Stimulated activated CD8-positive, alpha-beta memory T cell treated with anti-CD3 and anti-CD28 coated beads, Interleukin-7, amount 100 ng/mL, for 24 hours (primary cell): ENCODE results near the gene SH3GLB2.
"Not testable (repeated sequence)": the region's sequence is repeated elsewhere in the genome, so short reads cannot be mapped to it uniquely, and the experiment has no call there.

Experiments used
- DNase-seq: peaks from one replicate; pipeline ENCODE4 v3.0.0-alpha.2; 2020; ENCODE audit warnings: low read depth

Gene SH3GLB2

DNA sequence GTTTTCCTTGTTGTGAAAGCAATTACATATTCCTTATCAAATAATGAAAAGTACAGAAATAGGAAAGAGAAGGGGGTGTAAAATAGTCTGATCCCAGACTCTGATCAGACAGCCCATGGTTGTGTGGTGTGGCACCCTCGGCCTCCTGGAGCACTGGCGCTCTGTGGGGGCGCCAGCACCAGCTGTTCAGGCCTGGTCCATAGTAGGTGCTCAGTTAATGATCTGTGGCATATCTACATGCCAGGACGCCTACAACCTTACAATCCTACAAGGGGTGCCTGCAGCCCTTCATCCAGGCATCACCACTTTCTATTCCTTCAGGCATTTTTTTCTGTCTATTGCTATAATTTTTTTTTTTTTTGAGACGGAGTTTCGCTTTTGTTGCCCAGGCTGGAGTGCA lies 24.9 kb upstream of the SH3GLB2 start:
- no peak for DNase-seq

DNA sequence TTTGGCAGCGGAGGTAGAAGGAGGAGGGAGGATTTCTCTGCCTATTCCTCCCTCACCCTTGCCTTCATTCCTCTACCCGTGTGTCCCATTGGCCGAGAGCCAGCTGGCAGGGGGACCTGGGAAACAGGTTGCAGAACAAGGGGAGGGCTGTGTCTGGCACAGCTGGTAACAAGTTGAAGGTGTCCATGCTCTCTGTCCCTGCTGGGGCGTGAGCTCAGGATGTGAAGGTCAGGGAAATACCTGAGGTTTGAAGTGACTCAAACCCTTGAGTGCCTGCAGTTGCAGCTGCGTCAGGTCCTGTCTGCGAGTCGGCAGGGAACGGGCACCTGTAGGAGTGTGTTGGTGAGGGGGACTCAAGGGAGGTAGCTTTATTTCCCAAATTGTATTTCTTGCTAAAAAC lies 24.5 kb upstream of the SH3GLB2 start:
- no peak for DNase-seq

DNA sequence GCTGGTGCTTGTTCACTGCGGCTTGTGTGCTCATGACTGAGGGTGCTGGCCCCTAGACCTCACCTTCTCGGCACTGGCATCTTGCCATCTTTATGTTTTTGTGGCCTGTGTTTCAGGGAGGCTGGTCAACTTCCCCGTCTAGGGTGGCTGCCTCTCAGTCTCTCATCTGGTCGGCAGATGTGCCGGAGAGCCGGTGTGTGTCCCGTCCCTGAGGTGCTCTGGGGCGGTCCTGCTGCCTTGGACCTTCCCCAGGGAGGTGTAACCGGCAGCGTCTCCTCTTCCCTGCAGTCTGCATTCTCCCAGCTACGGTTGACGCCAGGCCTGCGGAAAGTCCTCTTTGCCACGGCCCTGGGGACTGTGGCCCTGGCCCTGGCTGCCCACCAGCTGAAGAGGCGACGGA lies 13.9 kb upstream of the SH3GLB2 start:
- no peak for DNase-seq

DNA sequence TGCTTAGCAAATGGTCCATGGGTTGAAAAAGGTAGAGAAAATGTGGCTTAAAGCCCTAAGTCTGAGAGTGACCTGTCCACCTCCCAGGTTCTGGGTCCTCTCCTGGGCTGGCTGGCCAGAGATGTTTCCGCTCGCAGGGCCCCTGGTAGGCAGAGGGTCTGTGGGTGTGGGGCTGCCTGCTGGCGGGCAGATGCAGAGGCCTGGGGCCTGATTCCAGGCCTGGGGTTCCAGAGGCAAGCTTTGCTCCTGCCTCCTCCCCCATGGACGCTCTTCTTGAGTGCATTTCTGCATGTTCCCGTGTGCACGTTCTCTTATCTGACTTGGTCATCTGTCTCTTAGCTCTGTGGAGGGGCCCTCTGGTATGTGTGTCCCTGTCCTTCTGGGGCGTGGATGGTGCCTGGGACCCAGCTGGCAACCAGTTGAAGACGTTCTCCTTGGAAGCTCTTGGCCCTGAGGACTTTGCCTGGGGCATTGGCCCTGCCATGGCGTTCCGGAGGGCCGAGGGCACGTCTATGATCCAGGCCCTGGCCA lies 12.0 kb upstream of the SH3GLB2 start:
- DNase-seq = no peak

DNA sequence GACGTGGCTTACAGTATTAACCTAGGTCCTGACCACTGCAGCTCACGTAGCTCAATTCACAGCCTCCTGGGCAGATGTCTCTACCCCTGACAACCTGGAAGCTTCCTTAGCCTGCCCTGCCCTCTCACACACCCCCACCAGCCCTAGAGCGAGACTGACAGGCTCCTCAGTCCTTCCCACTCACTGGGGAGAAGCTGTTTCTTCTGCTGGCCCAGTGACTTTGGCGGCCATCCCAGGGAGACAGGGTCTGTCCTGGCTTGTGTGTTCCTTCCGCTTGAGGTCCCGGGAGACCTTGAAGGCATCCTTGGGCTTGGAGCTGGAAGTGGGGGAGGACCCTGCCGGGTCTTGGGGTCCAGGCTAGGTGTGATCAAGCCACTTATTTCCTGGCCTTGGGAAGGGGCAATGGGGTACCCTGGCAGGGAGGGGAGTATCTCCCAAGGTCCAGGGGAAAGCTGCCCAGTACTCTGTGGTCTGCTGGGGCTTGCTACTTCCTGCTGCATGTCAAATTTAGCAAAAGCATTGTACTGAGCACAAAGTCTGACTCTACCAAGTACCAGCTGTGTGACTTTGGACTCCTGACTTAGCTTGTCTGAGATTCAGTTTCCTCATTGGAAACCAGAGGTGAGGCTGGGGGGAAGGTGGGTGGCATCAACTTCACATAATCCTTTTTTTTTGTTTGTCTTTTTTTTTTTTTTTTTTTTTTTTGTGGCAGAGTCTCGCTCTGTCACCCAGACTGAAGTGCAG lies 10.2 kb upstream of the SH3GLB2 start:
- no peak for DNase-seq

DNA sequence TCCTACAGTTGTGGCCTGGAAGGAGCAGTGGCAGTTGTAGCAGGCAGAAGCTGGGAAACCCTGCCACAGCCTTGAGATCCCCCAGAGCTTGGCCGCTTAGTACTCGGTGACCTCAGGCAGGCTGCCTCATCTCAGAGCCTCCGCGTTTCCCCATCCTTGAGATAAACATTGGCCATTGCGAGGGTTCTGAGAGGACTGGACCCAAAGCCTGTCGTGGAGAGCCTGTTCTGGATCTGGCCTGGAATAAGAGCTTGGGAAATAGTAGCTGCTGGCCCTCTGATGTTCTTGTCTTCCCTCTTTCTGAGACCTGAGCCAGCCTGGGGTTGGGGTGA lies 9.6 kb upstream of the SH3GLB2 start:
- DNase-seq = no peak

DNA sequence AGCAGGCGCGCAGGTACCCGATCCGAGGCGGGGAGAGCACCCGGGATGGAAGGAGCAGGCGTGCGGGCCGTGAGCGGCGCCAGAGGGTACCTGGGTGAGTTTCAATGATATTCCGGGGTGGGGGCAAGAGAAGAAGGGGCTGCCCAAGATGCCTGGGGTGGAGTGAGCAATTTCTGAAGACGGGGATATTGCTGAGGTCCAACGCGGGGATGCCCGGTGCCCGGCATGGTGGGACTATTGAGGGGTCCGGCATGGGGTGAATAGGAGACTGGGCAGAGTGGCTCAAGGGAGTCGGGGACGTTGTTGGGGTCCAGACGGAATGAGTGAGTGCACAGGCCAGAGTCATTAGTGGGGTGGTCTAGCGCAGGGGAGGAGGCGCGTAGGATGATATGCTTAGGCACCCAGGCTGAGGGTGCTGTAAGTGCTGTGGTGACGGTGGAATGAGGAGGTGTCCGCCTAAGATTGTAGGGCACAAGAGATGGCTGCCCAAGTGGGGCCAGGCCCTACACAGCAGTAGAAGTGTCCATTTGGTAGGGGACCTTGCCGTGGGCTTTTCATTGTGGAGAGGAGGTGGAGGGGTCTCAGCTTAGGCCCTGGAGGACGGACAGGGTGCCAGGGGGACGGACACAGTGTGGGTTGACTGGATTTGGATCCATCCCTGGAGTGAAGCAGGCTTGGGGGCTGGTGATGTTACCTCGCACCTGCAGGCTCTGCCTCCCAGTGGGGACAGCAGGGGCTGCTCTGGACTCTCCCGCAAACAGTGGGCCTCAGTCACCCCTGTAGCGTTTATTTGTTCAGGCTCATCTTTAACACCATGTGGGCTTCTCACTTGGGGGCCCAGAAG lies 9.0 kb upstream of the SH3GLB2 start:
- no peak for DNase-seq

DNA sequence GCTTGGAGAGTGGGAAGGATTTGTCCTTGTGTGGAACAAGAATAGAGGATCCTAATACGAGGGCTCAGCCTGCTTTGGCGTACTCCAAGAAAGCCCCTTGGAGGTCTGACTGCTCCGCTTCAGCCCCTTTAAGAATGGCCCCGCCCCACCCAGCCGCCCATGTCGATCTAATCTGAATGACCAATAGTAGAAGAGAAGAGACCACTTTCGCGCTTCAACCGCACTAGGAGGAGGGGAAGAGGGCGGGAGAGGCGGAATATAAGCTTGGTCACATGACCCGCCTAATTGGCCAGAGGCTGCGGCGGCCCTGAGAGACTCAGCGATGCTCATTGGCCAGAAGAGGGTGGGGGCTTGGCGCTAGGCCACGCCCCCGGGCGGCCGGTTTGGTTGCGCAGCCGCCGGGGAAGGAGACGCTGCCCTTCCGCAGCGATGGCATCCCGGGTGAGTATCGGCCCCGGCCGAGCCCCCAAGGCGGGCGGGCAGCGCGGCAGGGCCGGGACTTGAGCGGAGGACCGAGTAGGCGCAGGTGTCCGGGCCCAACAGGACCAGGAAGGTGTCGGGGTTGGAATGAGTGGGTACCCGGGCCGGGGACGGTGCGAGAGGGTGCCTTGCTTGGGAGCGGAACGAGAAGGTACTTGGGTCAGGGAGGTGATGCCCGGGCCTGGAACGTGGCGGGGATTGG lies 8.3 kb upstream of the SH3GLB2 start, which contains the start of gene MIGA2:
Gene MIGA2 (plus strand): TSS at position 386 of the 682 bp plus-strand sequence. CDS start 3,969 bp downstream, outside the sequence.
- peak; percentile 88 for DNase-seq

DNA sequence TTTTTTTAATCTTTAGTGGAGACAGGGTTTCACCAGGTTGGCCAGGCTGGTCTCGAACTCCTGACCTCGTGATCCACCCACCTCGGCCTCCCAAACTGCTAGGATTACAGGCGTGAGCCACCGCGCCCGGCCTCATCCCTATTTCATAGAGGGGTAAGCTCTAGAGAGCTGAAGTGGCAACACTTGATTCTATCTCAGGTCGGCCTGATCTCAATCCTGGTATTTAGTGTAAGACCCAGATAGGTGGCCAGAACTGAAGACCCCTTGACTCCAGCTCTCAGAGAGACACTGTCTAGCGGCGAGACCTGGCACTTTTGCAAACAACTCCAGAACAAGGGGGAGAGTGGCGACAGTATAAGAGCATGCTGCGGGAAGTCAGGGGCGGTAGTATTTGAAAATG lies 7.7 kb upstream of the SH3GLB2 start:
- not testable (repeated sequence) for DNase-seq

DNA sequence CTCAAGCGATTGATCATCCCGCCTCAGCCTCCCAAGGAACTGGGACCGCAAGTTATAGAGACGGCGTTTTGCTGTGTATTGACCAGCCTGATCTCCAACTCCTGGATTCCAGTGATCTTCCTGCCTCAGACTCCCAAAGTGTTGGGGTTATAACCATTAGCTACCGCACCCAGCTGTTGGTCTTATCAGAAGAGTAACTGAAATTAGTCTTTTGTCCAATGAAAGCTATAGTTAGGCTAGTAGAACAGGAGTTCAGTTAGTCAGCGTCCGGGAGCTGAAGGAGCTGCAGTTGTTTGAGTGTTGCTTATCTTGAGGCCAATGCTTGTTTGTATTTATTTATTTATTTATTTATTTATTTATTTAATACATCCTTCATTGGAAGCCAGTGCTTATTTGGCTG lies 5.1 kb upstream of the SH3GLB2 start:
- DNase-seq = no peak

DNA sequence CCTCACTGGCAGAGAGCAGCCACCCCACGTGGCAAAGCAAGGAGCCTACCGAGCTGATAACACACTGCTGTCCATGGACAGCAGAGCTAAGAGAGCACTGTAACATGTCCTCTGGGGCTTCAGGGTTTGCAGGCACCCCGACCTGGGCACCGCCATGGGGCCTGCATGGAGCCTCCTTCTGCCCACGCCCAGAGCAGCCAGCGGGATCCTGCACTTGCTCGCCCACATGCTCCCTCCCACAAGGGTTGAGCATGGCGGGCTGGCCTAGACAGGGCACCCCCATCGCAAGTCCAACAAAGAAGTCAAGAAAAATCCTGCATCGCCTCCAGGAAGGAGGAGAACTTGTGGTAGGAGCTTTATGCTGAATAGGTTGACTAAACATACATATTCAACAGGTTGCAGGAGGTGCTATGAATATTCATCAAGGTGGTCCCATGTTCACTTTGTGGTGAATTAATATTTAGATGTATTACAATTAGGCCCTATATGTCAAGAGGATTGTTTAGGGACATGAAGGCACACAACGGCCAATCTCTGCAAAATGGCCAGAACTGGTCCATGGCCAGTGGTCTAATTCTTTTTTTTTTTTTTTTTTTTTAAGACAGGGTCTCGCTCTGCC lies 4.5 kb upstream of the SH3GLB2 start:
- DNase-seq = no peak

DNA sequence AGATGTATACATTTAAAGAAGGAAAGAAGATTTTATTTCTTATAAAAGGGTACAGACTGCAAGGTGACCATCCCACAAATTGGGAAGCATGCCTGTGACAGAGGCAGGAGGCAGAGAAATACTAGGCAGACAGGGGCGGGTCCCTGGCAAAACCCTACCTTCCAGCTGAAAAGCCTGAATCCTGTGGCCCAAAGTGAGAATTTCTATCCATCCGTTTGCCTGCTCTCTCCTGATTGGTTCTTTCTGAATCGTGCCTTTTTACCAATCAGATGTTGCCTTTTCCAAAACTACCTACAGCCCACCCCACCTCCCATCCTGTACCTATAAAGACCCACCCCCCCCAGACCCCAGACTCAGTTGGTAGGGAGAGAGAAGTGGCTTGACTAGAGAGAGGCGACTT lies 3.4 kb upstream of the SH3GLB2 start:
- no peak for DNase-seq

DNA sequence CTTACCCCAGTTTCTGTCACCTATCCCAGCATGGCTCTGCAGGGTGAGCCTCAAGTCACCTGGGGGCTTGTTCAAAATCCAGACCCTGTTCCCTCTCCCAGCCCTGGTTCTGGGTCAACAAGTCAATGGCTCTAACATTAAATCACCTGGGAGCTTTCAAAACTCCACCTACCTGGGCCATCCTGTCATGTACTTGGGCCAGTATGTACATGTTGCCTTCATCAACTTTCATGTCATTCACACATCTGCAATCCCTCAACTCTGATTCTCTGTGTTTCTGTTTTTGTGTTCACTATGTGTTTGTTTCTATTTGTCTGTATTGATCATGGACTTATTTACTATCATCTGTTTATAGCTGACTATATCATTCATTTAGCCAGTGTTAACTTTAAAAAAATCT lies 2.1 kb upstream of the SH3GLB2 start:
- no peak for DNase-seq

DNA sequence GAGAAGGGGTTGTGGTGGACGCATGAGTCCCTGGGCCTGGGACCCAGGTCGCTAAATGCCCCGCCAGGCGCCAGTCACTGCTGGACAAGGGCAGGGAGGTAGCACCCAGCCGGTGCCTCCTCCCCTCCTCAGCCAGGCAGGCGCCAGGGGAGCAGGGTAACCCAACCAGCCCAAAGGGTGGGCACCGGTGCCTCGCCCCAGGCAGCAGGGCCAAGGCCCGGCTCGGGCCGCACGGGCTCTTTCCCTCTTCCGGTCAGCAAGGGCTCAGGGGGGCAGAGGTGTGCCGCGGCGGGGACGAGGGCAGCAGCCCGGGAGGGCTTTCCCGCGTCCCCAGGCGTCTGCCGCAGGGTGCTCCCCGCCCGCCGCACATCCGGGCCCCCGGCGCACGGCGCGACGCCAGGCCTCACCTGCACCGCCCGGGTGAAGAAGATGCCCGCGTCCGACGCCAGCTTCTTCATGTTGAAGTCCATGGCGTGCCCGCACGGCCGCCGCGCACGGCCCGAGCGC lies 393 bp downstream of the SH3GLB2 start:
- DNase-seq = peak; percentile 19

DNA sequence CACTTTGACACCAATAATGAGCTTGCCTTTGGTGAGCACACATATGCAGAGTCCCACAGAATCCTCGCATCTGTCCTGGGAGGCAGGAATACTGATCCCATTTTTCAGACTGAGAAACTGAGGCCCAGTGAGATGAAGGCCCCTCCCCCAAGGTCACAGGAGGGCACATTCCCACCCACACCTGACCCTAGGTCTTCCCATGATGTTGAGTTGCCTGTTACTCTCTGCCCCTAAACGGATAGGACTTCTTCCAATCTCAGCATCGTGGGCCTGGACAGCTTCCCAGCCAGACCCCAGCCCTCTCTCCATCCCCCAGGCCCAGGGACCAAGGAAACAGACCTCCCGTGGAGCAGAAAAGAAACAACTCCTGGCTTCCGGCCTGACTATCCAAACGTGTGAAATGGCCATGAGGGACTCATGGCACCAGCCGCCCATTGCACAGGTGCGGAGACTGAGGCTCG lies 877 bp downstream of the SH3GLB2 start:
- DNase-seq = no peak

DNA sequence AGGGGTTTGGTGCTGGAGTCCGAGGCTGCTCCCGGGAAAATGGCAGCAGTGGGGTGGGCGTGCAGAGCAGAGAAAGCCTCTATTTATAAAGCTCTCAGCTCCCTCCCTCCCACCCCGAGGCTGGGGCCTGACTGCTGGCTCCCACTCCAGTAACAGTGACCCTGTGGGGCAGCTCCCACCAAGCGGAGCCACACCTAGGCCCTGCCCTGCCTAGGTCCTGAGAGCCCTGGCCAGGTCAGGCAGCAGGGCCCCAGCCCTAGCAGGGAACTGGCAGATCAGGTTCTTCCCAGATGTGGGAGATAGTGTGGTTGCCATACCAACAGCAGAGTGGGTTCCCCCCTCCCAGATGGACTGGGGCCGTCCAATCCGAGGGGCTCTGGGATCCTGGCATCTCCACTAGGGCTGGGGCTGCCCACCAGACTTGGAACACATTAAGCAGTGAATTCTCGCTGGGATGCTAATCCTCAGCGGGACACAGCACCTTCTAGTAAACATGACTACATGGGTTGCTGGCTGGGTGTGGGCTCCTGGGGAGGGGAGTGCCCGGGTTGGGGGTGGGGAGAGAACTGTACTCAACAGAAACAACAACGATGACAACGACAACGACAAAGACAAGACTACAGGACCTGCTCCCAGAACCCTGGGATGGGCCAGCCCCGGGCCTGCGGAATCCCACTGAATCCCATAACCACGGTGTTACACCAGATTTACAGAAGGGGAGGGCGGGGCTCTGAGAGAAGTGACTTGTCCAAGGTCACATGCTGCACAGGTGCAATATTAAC lies 1.5 kb downstream of the SH3GLB2 start:
- DNase-seq = no peak

DNA sequence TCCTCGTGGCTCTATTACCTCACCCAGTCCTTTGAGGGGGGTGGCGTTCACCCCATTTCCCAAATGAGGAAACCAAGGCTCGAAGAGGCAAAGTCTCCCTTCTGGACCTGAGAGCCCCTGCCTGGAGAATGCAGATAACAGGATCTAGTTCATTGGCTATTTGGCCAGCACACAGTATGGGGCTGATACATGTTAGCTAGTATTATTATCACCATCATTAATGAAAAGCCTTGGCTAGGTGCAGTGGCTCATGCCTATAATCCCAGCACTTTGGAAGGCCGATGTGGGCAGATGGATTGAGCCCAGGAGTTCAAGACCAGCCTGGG lies 4.3 kb downstream of the SH3GLB2 start:
- no peak for DNase-seq

DNA sequence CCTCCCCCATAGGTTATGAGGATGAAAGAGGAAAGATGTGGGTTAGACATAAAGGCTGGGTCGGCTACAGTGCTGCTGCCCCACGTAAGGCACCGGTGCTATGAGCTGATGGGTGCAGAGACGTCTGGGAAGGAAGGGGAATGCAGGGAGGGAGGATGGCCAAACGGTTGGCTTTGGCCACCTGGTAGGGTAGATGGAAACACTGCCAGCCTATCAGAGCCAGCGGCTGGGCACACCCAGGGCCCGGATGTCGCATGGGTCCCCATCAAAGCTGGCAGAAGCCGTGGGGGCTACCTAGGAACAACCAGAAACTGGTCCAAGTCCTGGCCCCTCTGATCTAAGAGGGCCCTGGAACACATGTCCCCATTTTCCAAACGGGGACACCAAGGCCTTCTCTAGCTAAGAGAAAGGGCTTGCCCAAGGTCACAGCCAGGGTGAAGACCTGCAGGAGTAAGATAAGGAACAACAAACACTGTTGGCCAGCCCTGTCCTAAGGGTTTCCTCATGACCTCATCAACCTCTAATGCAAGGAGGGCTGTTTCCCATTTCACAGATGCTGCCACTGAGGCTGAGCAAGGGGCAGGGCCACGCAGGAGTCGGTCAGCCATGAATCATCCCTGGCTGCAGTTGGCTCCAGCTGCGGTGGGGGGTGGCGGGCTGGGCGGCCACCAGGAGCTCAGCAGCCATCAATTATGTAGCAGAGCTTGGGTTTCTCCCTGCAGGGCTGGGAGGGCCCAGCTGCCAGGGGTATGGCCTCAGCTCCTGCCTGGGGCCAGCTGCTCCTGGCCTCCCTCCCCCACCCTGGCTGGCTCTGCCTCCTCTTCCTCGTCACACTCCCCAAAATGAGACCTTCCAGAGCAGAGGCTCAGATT lies 4.9 kb downstream of the SH3GLB2 start:
- no peak for DNase-seq

DNA sequence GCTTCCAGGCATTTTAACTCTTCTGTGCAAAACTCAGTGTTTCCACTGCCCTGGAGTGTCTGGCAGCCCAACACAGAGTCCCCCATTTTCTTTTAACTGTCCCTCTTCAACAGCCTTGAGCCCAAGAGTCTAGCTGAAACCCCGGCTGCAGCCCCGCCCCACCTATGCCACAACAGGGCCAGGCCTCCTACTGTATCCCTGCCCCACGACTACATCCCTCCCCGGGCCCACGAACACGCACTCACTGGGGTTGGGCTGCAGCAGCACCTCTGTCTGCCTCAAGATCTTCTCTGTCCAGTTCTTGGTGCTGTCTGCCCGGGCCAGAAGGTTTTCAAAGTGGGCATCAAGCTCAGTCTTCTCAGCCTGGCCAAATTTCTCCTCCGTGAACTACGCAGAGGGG lies 6.1 kb downstream of the SH3GLB2 start:
- DNase-seq = no peak

DNA sequence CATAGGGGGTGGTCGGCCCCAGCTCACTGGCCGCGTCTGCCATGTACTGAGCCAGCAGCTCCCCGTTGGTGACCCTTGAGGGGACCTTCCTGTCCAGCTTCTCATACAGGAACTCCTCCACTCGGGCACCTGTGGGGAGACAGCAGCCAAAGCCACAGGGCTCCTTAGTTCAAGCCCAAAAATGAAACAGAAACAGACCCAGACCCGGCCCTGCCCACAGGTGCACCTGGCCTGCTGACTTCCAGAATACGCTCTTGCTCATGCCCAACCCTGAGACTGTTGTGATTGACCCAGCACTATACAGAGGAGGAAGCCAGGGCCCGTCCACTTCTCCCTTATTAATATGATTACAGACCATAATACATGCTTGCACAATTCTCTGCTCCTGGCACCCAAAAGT lies 7.0 kb downstream of the SH3GLB2 start:
- no peak for DNase-seq
